Femur (tissue), 1 donor: Measurements from ENCODE around the gene RNF8.

ENCODE experiments used
- DNase-seq: peaks from one replicate; pipeline ENCODE4 v3.0.0-alpha.2; 2017

RNF8 gene

DNA sequence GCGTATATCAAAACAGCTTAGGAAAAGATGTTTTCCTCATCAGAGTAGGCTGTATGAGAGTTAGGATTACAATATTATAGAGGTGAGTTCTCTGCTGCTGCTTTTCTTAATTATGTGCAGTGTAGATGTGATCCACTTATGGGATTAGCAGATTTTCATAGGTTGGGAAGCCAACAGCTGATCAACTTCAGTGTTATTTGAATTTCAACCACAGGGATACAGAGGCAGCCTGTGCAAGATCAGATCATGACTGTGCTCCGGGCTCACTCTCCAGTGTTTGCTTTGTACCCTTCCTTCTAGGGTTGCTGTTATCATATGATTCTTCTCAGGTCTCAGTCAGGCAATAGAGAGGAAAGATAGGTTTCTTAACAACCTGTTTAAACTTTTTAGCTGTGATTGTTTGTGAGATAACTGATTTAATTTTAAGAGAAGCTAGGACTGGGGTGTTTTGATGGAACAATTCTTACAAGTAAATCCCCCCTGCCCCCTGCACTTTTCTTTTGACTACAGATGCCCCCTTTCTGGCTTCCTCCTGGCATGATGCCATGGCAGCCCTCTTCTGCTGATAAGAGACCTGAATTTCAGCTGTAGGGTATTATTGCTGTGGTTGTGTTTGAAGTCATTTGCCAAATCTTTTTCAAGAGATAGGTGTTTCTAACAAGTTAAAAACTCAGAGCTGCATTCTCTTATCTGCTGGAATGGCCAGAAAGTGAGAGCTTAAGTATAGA is 8.5 kb downstream of the RNF8 start:
- DNase-seq: no peak

DNA sequence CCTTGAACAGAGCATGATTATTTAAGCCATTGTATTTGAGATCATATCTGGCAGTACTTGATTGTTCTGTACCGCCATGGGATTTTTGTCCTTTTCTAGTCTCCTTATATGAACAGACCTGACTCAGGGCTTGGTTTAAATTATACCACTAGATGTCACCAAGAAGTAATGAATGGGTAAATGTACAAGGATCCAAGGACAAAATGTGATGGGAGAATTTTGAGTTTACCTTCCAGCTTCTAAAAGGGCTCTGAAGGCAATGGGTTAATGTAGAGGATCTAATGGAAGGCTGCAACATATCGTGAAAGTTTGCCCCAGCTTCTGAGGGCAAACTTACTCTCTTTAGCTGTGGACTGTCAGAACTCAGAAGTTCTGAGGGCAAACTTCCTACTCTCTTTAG is 12.0 kb downstream of the RNF8 start:
- DNase-seq: no peak

DNA sequence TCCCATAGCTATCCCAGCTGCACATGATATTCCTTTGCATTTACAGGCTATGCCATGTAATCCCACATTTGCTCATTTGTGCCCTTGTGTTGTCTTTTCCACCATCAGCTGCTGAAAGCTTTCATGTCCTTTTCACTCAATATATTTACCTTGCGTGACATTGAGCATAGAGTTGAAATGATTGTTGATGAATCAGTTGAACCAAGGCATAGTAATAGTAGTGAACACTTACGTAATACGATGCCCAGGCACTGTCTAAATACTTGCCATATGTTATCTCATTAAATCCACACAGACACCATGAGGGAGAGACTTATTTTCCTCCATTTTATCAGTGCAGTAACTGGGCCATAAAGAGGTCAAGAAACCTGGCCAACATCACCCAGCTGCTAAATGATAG is 13.1 kb downstream of the RNF8 start:
- DNase-seq: no peak

DNA sequence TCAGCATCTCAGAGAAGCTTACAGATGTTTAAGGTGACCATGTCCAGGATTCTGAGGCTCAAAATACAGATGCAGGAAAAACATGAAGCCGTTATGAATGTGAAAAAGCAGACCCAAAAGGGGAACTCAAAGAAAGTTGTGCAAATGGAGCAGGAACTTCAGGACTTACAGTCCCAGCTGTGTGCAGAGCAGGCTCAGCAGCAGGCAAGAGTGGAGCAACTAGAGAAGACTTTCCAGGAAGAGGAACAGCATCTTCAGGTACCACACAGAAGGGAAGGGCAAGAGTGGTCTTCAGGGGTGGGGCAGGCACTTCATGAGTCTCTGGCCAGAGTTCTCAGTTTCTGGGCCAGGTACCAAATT is 15.2 kb downstream of the RNF8 start:
- no peak for DNase-seq

DNA sequence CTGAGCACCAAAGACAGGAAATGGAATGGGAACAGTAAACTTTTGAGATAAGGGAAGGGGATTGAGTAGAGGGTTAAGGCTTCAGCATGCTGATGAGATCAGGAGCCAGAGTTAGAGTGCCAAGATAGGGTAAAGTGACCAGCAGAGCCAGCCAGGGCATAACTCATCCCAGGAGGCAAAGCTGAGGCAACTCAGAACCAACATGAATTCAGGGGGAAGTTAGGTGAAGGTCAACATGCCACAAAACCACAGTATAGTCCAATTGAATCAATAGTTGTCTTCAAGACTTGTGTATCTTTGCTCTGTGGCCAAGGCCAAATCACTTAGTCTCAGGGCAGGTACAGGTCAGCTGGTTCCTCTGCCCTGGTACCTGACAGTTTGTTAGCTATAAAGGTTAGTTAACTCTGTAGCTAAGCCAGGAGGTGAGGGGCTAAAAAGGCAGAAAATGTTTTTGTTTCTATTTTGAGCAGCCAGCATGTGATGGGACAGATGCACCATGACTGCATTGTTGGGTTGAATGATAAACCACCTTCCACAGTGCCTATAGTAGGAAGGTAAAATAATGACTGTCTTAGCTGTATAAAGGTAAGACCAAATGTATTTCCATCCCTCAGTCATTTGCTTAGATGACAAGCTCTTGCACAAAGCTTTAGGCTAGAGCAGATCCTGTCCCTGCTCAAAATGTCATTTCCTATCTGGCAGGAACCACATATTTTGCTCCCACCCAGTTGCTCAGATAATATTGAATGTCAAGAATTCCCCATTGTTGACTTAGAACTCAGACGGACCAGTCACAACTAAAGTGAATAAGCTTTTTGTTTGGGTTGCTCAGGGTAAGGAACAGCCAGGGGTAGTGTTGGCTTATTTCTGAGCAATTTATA is 15.8 kb downstream of the RNF8 start:
- no peak for DNase-seq

DNA sequence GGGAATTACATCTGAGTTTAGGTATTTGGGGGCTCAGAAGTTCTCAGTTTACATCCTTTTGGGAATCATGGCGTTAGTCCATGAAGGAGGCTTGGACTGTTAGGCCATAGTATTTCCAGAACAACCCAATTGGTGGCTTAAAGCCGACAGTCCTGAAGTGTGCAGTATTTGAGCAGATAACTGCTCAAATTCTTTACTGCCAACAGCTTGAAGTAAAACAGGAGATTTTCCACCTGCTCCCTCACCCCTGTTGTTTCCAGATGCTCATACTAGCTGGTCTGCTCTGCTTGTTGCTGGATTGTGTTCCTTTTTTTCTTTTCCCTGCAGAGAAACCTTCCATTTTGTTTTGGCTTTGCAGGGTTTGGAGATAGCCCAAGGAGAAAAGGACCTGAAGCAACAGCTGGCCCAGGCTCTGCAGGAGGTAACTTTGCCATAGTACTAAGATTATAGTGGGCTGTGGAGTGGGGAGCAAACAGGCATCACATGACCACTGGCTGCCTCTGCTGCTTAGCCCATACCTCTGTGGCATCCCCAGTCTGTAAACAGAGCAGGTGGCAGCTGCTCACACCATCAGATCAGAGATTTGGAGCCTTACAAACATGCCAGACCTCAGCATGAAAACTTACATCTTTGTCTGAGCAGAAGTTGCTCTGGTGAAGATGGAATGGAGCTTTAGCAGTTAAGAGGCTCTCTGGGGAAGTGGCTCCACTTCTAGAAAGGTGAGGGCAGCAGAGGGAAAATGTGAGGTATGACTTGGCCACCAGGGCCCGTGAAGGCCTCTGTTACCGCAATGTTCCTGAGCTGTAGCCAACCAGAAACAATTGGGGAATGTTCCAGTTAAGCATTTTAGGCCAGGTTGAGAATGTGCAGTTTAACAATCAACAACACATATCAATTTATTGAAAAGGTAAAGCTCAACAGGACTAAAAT is 17.6 kb downstream of the RNF8 start:
- DNase-seq: no peak

DNA sequence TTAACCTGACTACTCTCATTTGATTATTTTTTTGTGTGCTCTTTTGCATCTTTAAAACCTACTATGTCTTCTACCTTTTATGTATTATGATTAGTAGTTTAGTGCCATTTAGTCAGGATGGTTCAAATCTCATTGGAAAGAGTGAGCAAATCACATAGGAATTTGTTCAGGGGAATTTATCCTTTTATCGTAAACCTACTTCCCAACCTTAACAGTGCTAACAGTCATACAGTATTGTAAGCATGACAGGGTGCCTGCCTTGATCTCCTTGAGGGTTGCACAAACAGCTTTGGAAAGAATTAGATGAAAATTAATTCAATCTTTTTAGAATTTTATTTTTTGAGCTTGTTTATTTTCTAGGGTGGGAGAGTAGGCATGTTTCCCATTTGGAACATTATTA is 18.3 kb downstream of the RNF8 start:
- no peak for DNase-seq

DNA sequence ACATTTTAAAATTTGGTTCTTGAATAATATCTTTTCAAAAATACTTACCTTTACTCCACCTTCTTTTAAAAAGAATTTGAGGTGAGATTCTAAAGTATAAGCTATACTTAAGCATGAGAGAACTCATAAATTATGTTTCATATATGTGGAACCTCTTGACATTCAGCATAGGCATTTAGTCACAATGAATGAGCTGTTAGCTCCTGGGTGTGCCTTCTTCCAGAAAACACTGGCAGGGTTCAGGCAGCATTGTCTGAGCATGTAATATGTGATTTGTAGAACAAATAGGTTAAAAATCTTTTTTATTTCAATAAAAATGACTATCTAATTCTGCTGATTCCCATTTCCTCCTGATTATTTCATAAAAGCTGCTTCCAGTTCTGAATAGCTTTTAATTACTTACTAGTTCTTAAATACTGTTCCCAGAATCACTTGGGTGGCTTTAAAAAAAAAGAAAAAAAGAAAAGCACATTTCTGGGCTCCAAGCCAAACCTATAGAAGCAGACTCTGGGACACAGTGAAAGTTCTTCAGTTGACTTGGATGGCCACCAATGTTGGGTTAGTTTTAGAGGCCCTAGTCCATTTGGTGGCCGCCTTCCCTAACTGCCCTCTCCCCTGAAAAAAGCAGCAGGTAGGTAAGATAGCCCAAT is 20.2 kb downstream of the RNF8 start:
- no peak for DNase-seq

DNA sequence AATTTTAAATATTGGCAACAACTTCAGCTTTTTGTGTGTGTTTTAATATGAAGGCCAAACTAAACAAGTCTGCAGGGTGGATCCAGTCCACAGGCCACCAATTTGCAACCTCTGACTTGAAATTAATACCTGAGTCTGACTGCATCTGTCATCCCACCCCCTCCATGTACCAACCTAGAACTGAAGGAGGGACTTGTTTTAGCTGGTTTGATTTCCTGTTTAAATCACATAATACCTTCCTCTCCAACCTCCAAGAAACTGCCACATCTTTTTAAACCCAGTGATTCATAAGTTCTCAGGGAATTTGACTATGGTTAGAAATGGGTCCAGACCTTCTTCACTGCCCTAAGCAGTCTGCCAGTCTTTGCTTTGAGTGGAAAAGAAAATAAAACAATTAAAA is 21.6 kb downstream of the RNF8 start:
- DNase-seq: no peak

DNA sequence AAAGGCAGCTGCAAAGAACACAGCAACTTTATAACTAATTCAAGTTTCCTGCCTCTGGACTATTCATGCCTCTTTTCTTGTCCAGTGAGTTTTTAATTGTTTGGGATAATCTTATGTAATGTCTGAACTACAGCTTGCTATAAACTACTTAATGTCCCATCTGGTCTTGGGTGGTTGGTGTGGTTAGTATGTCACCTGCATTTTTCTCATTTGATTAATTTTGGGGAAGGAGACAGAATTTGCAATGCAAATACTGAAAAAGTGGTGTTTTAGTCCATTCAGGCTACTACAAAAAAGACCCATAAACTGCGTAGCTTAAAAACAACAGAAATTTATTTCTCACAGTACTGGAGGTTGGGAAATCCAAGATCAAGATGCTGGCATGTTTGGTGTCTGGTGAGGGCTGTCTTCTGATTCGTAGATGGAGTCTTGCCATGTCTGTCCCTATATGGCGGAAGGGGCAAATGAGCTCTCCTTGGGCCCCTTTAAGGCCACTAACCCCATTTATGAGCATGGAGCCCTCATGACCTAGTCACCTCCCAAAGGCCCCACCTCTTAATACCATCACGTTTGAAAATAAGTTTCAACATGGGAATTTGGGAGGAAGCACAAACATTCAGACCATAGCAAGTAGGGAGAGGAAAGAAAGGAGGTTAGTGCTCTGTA is 22.4 kb downstream of the RNF8 start:
- DNase-seq: no peak

DNA sequence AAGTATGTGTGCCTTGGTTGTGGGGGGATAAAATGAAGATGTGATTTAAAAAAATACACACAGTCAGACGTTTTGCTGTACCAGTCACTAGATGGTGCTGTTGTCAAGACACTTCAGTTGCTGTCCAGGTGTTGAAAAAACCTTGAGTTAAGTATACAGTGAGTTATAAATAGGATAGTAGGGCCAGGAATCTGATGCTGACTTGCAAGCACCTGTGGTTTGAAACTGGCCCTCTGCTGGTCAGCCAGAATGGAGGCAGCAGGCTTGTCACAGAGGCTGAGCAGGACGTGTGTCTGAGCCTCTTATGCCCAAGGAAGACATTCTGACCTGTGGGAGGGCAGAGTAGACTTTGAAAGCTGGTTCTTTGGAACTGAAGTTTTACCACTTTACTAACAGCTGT is 27.8 kb downstream of the RNF8 start:
- no peak for DNase-seq

DNA sequence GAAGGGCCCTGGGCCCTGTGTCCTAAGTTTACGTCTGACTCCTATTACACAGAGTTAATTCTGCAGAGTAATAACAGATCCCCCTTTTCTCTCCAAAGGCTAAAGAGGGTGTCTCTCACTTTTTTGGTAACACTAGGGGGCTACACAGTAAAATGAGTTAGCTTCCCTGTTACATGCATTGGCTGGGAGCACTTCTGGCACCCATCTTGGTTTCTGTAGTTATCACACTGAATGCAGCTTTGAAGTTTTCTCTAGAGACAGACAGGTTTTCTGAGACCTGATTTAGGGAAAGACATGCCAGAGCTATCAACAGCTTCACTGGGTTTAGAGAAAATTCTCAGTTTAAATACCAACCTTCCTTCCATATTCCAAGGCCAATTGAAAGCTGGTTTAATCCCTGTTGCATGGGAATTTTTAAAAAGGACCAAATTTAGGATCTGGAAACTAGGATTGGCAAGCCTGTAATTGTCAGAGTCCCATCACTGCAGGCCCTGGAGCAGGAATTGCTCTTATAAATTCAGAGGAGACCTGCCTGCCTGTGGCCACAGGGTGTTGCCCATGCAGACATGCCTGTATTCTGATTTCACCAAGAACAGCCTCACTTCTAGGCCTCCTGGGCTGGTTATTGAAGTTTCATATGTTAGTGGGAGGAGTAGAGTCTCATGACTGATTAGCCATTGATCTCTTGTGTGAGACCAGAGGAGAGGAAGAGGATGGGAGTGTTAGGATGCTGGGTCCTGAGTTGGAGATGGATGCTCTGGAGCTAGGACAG is 29.4 kb downstream of the RNF8 start:
- no peak for DNase-seq

DNA sequence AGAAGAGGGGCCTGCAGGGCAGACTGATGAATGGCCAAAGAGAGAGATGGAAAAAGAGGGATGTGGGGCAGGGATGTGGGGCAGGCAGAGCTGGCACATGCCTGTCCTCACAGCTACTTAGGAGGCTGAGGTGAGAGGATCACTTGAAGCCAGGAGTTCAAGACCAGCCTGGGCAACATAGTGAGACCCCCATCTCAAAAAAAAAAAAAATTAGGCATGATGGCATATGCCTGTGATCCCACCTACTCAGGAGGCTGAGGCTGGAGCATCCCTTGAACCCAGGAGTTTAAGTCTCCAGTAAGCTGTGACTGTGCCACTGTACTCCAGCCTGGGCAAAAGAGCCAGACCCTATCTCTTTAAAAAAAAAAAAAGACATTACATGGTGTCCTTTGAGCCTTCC is 34.8 kb downstream of the RNF8 start:
- DNase-seq: no peak

DNA sequence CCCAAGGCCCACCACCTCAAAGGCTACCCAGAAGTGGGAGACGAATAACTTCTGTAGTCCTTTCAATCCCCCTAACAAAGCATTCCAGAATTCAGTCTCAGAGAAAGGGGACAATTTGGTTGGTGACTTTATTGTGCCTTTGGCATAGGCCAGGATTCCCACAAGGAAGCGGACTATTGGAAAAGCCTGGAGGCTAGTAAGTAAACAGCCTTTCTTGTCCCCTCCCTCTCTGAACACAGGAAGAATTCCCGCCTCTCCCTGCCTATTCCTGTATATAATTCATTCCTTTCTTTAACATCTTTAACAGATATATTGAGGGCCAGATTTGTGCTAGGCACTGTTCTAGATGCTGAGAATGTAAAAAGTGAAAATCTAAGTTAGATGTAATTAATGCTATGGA is 36.1 kb downstream of the RNF8 start:
- DNase-seq: no peak

DNA sequence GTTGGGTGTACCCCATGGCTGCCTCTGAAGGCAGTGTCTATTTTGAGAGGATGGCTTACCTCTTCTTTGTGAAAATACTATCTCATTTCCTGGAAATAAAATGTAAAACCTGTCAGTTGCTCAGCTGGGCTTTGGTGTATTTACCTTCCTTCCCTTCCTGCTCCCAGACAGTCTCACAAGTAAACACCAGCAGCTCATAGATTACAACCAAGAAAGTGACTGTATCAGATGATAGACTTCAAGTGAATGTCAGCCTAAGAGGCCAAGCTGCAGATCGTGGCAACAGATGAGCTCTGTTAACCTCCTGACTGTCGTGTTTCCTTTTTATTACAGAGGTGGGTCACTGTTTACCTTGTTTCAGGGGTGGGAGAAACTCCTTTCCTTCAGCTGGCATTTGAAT is 37.3 kb downstream of the RNF8 start:
- no peak for DNase-seq

DNA sequence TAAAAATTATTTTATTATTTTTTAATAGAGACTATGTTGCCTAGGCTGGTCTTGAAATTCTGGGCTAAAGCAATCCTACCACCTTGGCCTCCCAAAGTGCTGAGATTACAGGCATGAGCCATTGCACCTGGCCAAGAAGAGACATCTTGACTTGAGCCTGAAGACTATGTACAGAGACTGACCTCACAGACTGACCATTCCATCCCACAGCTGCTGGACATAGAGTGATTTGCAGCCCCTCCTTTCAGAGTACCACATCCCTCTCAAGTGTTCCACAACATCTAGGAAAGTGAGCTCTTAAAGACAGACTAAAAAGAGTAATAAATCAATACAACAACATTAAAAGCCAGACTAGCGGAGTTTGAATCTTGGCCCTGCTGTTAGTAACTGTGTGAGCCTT is 39.0 kb downstream of the RNF8 start:
- DNase-seq: no peak

DNA sequence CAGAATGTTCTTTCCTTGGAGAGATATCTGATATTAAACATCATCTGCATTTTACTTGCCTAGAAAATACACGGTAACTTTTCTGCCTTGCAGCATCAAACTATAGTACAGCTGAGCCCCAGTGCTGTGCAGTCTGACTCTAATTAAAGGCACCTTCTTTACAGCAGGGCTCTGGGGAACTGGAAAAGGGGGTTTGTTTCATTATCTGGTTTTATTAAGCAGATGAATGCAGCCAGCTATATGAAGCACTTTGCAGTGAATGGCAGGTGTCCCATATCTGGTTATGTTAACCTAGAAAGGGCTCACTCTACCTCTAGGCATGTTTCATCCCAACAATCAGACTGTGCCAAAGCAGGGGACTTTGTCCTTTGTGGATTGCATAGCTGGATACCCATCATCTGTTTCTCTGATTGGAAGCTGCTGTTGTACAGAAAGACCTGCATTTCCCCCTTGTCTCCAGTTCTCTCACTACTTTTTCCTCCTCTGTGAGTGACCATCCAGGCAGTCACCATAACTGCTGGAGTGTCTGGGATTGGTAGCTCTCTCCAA is 39.7 kb downstream of the RNF8 start:
- no peak for DNase-seq

DNA sequence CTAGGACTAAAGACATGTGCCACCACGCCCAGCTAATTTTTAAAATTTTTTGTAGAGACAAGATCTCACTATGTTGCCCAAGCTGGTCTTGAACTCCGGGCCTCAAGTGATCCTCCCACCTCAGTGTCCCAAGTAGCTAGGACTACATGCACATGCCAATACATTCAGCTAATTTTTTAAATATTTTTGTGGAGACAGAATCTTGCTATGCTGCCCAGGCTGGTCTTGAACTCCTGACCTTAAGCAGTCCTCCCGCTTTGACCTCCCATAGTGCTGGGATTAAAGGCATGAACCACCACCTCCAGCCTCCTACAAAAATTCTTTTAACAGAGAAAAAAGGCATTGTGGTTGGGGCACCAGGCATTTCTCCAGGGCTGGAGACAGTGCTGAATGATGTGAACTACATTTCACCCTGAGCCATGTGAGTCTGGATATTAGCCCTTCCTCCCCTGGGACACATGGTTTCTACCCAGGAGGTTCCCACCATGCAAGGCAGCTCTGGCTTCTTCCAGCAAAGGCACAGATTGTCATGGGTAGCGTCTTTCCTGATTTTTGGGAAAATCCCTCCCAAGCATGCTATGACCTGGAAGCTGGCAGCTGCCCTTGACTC is 42.9 kb downstream of the RNF8 start:
- DNase-seq: no peak

DNA sequence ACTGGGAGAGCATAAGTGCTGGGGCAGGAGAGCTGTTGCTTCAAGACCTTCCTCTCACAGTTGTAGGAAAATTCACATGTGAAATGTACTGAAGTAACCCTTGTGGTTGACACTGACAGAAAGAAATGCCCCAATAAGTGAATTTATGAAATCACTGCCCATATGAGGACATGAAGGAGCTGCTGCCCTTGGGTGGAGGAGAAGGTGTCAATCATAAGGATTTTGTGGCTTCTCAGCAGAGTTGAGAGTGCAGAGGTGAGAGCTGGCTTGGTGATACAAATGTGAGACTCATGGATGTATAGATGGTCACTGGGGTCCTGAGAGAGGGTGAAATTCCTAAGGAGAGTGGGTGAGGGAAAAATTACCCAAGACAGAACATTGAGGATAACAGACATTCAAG is 45.3 kb downstream of the RNF8 start:
- no peak for DNase-seq

DNA sequence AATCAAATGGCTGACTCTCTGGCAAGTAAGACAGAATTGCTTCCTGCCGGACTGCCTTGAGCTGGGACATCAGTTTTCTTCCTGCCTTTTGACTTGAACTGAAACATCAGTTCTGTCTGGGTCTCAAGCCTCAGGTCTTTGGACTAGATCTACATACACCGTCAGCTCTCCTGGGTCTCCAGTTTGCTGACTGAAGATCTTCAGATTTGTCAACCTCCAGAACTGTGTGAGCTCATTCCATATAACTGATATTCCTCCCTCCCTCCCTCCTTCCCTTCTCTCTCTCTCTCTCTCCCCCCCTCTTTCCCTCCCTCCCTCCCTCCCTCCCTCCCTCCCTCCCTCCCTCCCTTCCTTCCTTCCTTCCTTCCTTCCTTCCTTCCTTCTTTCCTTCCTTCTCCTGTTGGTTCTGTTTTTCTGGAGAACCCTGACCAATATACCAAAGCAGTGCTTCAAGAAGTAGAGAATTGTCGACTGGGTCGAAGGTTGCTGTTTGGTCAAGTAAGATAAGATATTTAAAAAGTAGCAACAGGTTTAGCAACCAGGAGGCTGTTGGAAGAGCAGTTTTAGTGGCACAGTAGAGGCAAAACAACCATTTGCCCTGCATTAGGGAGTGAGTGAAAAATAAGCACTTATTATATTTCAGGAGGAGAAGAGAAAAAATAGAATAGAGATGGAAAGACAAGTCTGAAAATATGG is 46.2 kb downstream of the RNF8 start:
- DNase-seq: no peak
